H1 (cell line): ENCODE data around the gene SPATA13. TPM values are rescaled to one million over a fixed set of nuclear protein-coding genes. Genes with fewer than 3 reads are reported as not detected.

ENCODE experiments used
- CTCF ChIA-PET: fragments of 300-600 bp; sonication (Branson Sonifier 250); formaldehyde crosslinking; loops from one replicate; lab custom pipeline; 2021; ENCODE audit not compliant: partially characterized antibody; lab: Charles Lee
- POLR2A ChIA-PET: fragments of 300-600 bp; sonication (Branson Sonifier 250); formaldehyde crosslinking; loops from one replicate; lab custom pipeline; 2021; ENCODE audit warnings: inconsistent platforms; ENCODE audit not compliant: partially characterized antibody; lab: Charles Lee
- DNase-seq, 2 experiments: peaks; one replicate each; pipeline versions ENCODE4 v3.0.0 to v3.0.0-alpha.2; 2010 to 2022; ENCODE audit warnings: low spot score in 2 of 2, low read depth in 1 of 2, mixed read lengths in 1 of 2
- FAIRE-seq: peaks from 2 replicates; lab custom pipeline; 2011; peaks lifted over from hg19 to GRCh38; lab: Jason Lieb, UNC
- H2AFZ ChIP-seq: 2 replicates; pipeline ENCODE4 v1.8.1; 2012; ENCODE audit warnings: low read length, inconsistent platforms
- H2AK5ac ChIP-seq: 2 replicates; pipeline ENCODE4 v1.6.1; 2013; ENCODE audit warnings: low read depth, low read length
- H2BK120ac ChIP-seq: replicated peaks from 2 replicates; pipeline ENCODE3; 2013; ENCODE audit warnings: low read depth, low read length, inconsistent platforms
- H2BK12ac ChIP-seq: 2 replicates; pipeline ENCODE4 v1.6.1; 2013; ENCODE audit warnings: low read depth, low read length
- H2BK15ac ChIP-seq: 2 replicates; pipeline ENCODE4 v1.6.1; 2013; ENCODE audit warnings: low read length
- H2BK20ac ChIP-seq: 2 replicates; pipeline ENCODE4 v1.6.1; 2013; ENCODE audit warnings: low read length
- H2BK5ac ChIP-seq: 2 replicates; pipeline ENCODE4 v1.6.1; 2013; ENCODE audit warnings: low read depth, low read length
- H3K14ac ChIP-seq: 2 replicates; pipeline ENCODE4 v1.6.1; 2013; ENCODE audit warnings: inconsistent platforms; ENCODE audit not compliant: insufficient read length
- H3K18ac ChIP-seq: 2 replicates; pipeline ENCODE4 v1.6.1; 2013; ENCODE audit warnings: low read length; ENCODE audit errors: extremely low read depth
- H3K23ac ChIP-seq: 2 replicates; pipeline ENCODE4 v1.6.1; 2013; ENCODE audit warnings: inconsistent platforms; ENCODE audit not compliant: insufficient read length
- H3K23me2 ChIP-seq: 2 replicates; pipeline ENCODE4 v1.6.1; 2013; ENCODE audit warnings: low read depth, low read length
- H3K27ac ChIP-seq: 2 replicates; pipeline ENCODE4 v1.6.1; 2011; ENCODE audit warnings: low read depth, low read length, inconsistent platforms
- H3K27me3 ChIP-seq, 4 experiments: replicated peaks in 1 of 4; 1 replicate in 1 of 4; 2 replicates in 3 of 4; pipeline versions ENCODE4 v1.6.1 to v1.8.1; 2011 to 2013; ENCODE audit warnings: low read length in 3 of 4, mild to moderate bottlenecking in 3 of 4, inconsistent platforms in 2 of 4, mixed read lengths in 2 of 4, moderate library complexity in 1 of 4; ENCODE audit not compliant: control insufficient read depth in 3 of 4, insufficient read depth in 3 of 4; ENCODE audit errors: extremely low read depth in 1 of 4
- H3K36me3 ChIP-seq, 4 experiments: 2 replicates each; pipeline versions ENCODE4 v1.6.1 to v1.8.1; 2011 to 2013; ENCODE audit warnings: mild to moderate bottlenecking in 4 of 4, low read length in 3 of 4, moderate library complexity in 2 of 4, control low read depth in 1 of 4, inconsistent platforms in 1 of 4; ENCODE audit not compliant: insufficient read depth in 4 of 4, control insufficient read depth in 2 of 4
- H3K4ac ChIP-seq: replicated peaks from 2 replicates; pipeline ENCODE3; 2013; ENCODE audit warnings: low read length, low read depth, mixed read lengths, inconsistent platforms; ENCODE audit not compliant: insufficient read length
- H3K4me1 ChIP-seq, 4 experiments: replicated peaks in 1 of 4; 1 replicate in 1 of 4; 2 replicates in 3 of 4; pipeline versions ENCODE4 v1.6.1 to v1.8.1; 2011 to 2013; ENCODE audit warnings: low read length in 3 of 4, inconsistent platforms in 2 of 4, mixed read lengths in 1 of 4; ENCODE audit not compliant: insufficient read depth in 4 of 4, control insufficient read depth in 3 of 4
- H3K4me2 ChIP-seq, 2 experiments: 2 replicates each; pipeline versions ENCODE4 v1.6.1 to v1.8.1; 2011 to 2013; ENCODE audit warnings: low read depth in 2 of 2, low read length in 2 of 2, control low read depth in 1 of 2, inconsistent platforms in 1 of 2, mild to moderate bottlenecking in 1 of 2; ENCODE audit not compliant: insufficient read depth in 1 of 2
- H3K4me3 ChIP-seq, 4 experiments: fragments of 200-600, 300-600 bp in 1 of 4; sonication (generic), shearing (Covaris generic), sonication (Bioruptor Twin) in 1 of 4; 2 replicates each; pipeline versions ENCODE4 v1.5.1 to v1.8.1; 2011 to 2016; ENCODE audit warnings: low read length in 4 of 4, low read depth in 3 of 4, control low read depth in 2 of 4, inconsistent platforms in 2 of 4, mild to moderate bottlenecking in 2 of 4, mixed read lengths in 1 of 4, moderate library complexity in 1 of 4; ENCODE audit not compliant: insufficient read depth in 2 of 4; ENCODE audit errors: extremely low read depth in 1 of 4
- H3K56ac ChIP-seq: replicated peaks from 2 replicates; pipeline ENCODE3; 2013; ENCODE audit warnings: low read depth, mild to moderate bottlenecking, mixed read lengths, low read length, inconsistent platforms; ENCODE audit not compliant: insufficient read length
- H3K79me1 ChIP-seq: 2 replicates; pipeline ENCODE4 v1.6.1; 2013; ENCODE audit warnings: low read depth, low read length, control low read depth
- H3K79me2 ChIP-seq, 2 experiments: 2 replicates each; pipeline versions ENCODE4 v1.6.1 to v1.8.1; 2012 to 2013; ENCODE audit warnings: low read length in 2 of 2, mild to moderate bottlenecking in 2 of 2, inconsistent platforms in 1 of 2; ENCODE audit not compliant: insufficient read depth in 2 of 2, control insufficient read depth in 1 of 2
- H3K9ac ChIP-seq, 4 experiments: replicated peaks in 1 of 4; 1 replicate in 1 of 4; 2 replicates in 3 of 4; pipeline versions ENCODE4 v1.6.1 to v1.8.1; 2011 to 2013; ENCODE audit warnings: low read depth in 3 of 4, low read length in 3 of 4, control low read depth in 2 of 4, mild to moderate bottlenecking in 2 of 4, moderate library complexity in 2 of 4, inconsistent platforms in 1 of 4; ENCODE audit errors: extremely low read depth in 1 of 4
- H3K9me3 ChIP-seq, 2 experiments: 2 replicates each; pipeline versions ENCODE4 v1.6.1 to v1.8.1; 2012 to 2013; ENCODE audit warnings: mild to moderate bottlenecking in 2 of 2, moderate library complexity in 2 of 2, control low read depth in 1 of 2, inconsistent platforms in 1 of 2, low read depth in 1 of 2, low read length in 1 of 2, mixed read lengths in 1 of 2; ENCODE audit not compliant: insufficient read depth in 2 of 2
- H4K20me1 ChIP-seq, 2 experiments: replicated peaks in 1 of 2; 2 replicates each; pipeline versions ENCODE3 to v1.8.1; 2011 to 2013; ENCODE audit warnings: inconsistent platforms in 2 of 2, low read length in 2 of 2, mild to moderate bottlenecking in 1 of 2; ENCODE audit not compliant: insufficient read depth in 2 of 2, control insufficient read depth in 1 of 2
- H4K5ac ChIP-seq: 2 replicates; pipeline ENCODE4 v1.6.1; 2013; ENCODE audit warnings: low read length, low read depth, mixed read lengths, inconsistent platforms; ENCODE audit not compliant: insufficient read length
- H4K8ac ChIP-seq: 2 replicates; pipeline ENCODE4 v1.8.0; 2013; ENCODE audit warnings: mild to moderate bottlenecking, moderate library complexity, low read length, inconsistent platforms; ENCODE audit not compliant: insufficient read depth; ENCODE audit errors: extremely low read depth
- H4K91ac ChIP-seq: replicated peaks from 2 replicates; pipeline ENCODE3; 2013; ENCODE audit warnings: low read length, mixed read lengths, inconsistent platforms; ENCODE audit not compliant: insufficient read length
- CREB1 ChIP-seq: IDR thresholded peaks from 2 replicates; pipeline ENCODE4 v1.6.1; 2012; ENCODE audit warnings: inconsistent platforms
- EZH2 ChIP-seq: fragments of 200-600 bp; sonication (generic); IDR thresholded peaks from 2 replicates; pipeline ENCODE4 v1.7.1; 2012; ENCODE audit warnings: low read depth, mild to moderate bottlenecking, moderate library complexity, low read length, inconsistent platforms; ENCODE audit not compliant: severe bottlenecking
- HDAC6 ChIP-seq: IDR thresholded peaks from one replicate; pipeline ENCODE4 v1.7.1; 2012; ENCODE audit warnings: low read depth, mild to moderate bottlenecking, inconsistent platforms, low read length, moderate library complexity
- MAFK ChIP-seq: IDR thresholded peaks from 2 replicates; pipeline ENCODE4 v1.6.1; 2012; ENCODE audit warnings: low read depth, mild to moderate bottlenecking, improper control_type of control experiment, low read length
- PHF8 ChIP-seq: fragments of 200-600 bp; sonication (generic); conservative IDR thresholded peaks from 2 replicates; pipeline ENCODE4 v1.7.1; 2012; ENCODE audit warnings: low read depth, mild to moderate bottlenecking, inconsistent platforms, low read length, moderate library complexity
- RAD21 ChIP-seq, 2 experiments: IDR thresholded peaks in 1 of 2; conservative IDR thresholded peaks in 1 of 2; 2 replicates each; pipeline ENCODE4 v1.6.1; 2011; ENCODE audit warnings: low read depth in 2 of 2, low read length in 2 of 2, improper control_type of control experiment in 1 of 2, inconsistent platforms in 1 of 2, mild to moderate bottlenecking in 1 of 2, moderate library complexity in 1 of 2
- RBBP5 ChIP-seq: IDR thresholded peaks from 2 replicates; pipeline ENCODE4 v1.7.1; 2012; ENCODE audit warnings: low read depth, mild to moderate bottlenecking, inconsistent platforms, low read length, moderate library complexity, borderline replicate concordance
- SIX5 ChIP-seq: IDR thresholded peaks from 2 replicates; pipeline ENCODE4 v1.6.1; 2011; ENCODE audit warnings: mild to moderate bottlenecking, low read depth, low read length
- SP4 ChIP-seq: IDR thresholded peaks from 2 replicates; pipeline ENCODE4 v1.6.1; 2012; ENCODE audit warnings: low read length, inconsistent platforms
- TAF7 ChIP-seq: optimal IDR thresholded peaks from 2 replicates; pipeline ENCODE3; 2011; ENCODE audit warnings: low read depth, mild to moderate bottlenecking, inconsistent platforms, low read length, moderate library complexity, borderline replicate concordance
- TEAD4 ChIP-seq: IDR thresholded peaks from 2 replicates; pipeline ENCODE4 v1.6.1; 2012; ENCODE audit warnings: low read depth, low read length, inconsistent platforms, mixed read lengths
- WGBS, 2 experiments: shearing (Covaris generic) in 1 of 2; methylation state at CpG; one replicate each; pipeline versions ENCODE4 v1.1.6 to v1.1.7; 2013 to 2015; ENCODE audit warnings: low lambda C conversion rate in 2 of 2, mixed read lengths in 2 of 2, inconsistent platforms in 1 of 2, low coverage in 1 of 2, missing lambda C conversion rate in 1 of 2; ENCODE audit not compliant: insufficient replicate concordance in 2 of 2, insufficient coverage in 1 of 2, insufficient read length in 1 of 2; ENCODE audit errors: extremely low coverage in 1 of 2, missing lambda C conversion rate in 1 of 2; 5-methylcytosine and 5-hydroxymethylcytosine counted together
- polyA plus RNA-seq, 7 experiments: library from polyadenylated mRNA; depleted of rRNA in 3 of 7; stranded (reverse) in 5 of 7; unstranded in 2 of 7; fragments of >200 nt in 5 of 7; fragments of 200-250 nt in 2 of 7; gene quantifications; 1 replicate in 5 of 7; 2 replicates in 1 of 7; 4 replicates in 1 of 7; pipeline versions ENCODE4 v1.2.1 to v1.2.3, GENCODE V29; 2011 to 2013; ENCODE audit warnings: missing spikeins in 2 of 7, mixed read lengths in 2 of 7
- total RNA-seq: library from RNA; stranded (reverse); fragmentation: NEBNext Ultra II Directional; extraction: Animal tissue kit (Norgen Biotek cat#: 25700); gene quantifications from 2 replicates; pipeline ENCODE4 v1.2.1, GENCODE V29; 2021

SPATA13 gene
- total and polyA plus RNA-seq, 2 of the 8 experiments (the other 6 are each of a cell fraction or from before 2014, with no cell fraction given), result 12.6 to 30.9 TPM

- H4K8ac ChIP-seq, result no peak overlapping the region
- no peaks in the 10 kb centered on the region for H3K27me3 ChIP-seq
- H4K91ac ChIP-seq, result no peak overlapping the region
- H3K27ac ChIP-seq, result no peak overlapping the region
- no peak overlapping the region for H4K5ac ChIP-seq
- no peak overlapping the region for H3K4ac ChIP-seq
- no peak overlapping the region for H3K23ac ChIP-seq
- CTCF ChIA-PET, result no interaction called here
- H3K4me3 ChIP-seq, result no peak overlapping the region
- H3K9me3 ChIP-seq, result peaks cover 0 to 2% of the 10 kb centered on the region in 2 experiments; a peak in 1 of 4 replicates
- no peak overlapping the region for H2BK15ac ChIP-seq
- H2BK120ac ChIP-seq, result no peak overlapping the region
- peaks cover 0 to 4% of the 10 kb centered on the region in 2 experiments for H4K20me1 ChIP-seq
- DNase-seq (no peak), FAIRE-seq (no peak)
- H3K9ac ChIP-seq, result no peak overlapping the region
- H2BK20ac ChIP-seq, result no peak overlapping the region
- 86% methylated on average over 4 of the region's 4 CpGs; no CpG with 5 or more reads in 1 of the 2 experiments for WGBS, 2 experiments
- no peaks in the 10 kb centered on the region for H3K36me3 ChIP-seq
- H3K56ac ChIP-seq, result no peak overlapping the region
- TF ChIP-seq HDAC6 (no peak), MAFK (no peak), CREB1 (no peak), EZH2 (no peak), RAD21 (IDR thresholded peaks at IDR 0.05 in 1 of 2, conservative IDR thresholded peaks at IDR 0.05 in 1 of 2; ENCODE audit: low read depth in 2 of 2, low read length in 2 of 2) (no peak), TAF7 (no peak), PHF8 (no peak), SIX5 (no peak), SP4 (no peak), TEAD4 (no peak), RBBP5 (no peak)
- H2AK5ac ChIP-seq, result no peak overlapping the region
- H3K4me1 ChIP-seq, result peaks cover 0 to 6% (median 1%) of the 10 kb centered on the region in 4 experiments; a peak in 2 of 7 replicates
- H2AFZ ChIP-seq, result no peak overlapping the region
- H3K79me2 ChIP-seq, result peaks cover 0 to 51% of the 10 kb centered on the region in 2 experiments; a peak in 2 of 4 replicates
- no peak overlapping the region for H3K4me2 ChIP-seq
- POLR2A ChIA-PET, result interaction anchor here (0.7 kb wide), 1 partner anchor 39 kb away, joined by 3 read pairs; no protein-coding TSS in a partner anchor
- no peak overlapping the region for H2BK12ac ChIP-seq
- H3K79me1 ChIP-seq, result peaks cover 7% of the 10 kb centered on the region
- H3K23me2 ChIP-seq, result no peaks in the 10 kb centered on the region
- H2BK5ac ChIP-seq, result no peak overlapping the region
- no peak overlapping the region for H3K14ac ChIP-seq
- H3K18ac ChIP-seq, result no peak overlapping the region
Observed at GRCh38 chr13:24184265-24184841, 23.8 kb downstream of the SPATA13 start.
